Caco-2 (cell line): ENCODE measurements around the gene RUNX1. TPM values are rescaled to one million over a fixed set of nuclear protein-coding genes. Genes with fewer than 3 reads are reported as not detected.

Experiments used
- BruUV-seq: library from RNA; stranded (reverse); fragments of 400-500 nt; replicated peaks from 2 replicates; lab custom pipeline; 2021; lab: Mats Ljungman, UMichigan
- CTCF ChIA-PET: fragments of 300-600 bp; sonication (Branson Sonifier 250); formaldehyde crosslinking; loops from one replicate; lab custom pipeline; 2022; ENCODE audit warnings: antibody characterized with exemption; lab: Charles Lee
- POLR2A ChIA-PET: fragments of 300-600 bp; sonication (Branson Sonifier 250); formaldehyde crosslinking; loops from one replicate; lab custom pipeline; 2022; ENCODE audit warnings: antibody characterized with exemption; lab: Charles Lee
- DNase-seq, 2 experiments: peaks; one replicate each; pipeline versions ENCODE4 v3.0.0 to v3.0.0-alpha.2; 2020 to 2022
- H3K27me3 ChIP-seq: replicated peaks from 2 replicates; pipeline ENCODE4 v1.6.0; 2011; ENCODE audit warnings: low read length; ENCODE audit not compliant: control insufficient read depth, insufficient read depth
- H3K36me3 ChIP-seq: 2 replicates; pipeline ENCODE4 v1.5.1; 2011; ENCODE audit warnings: low read length; ENCODE audit not compliant: control insufficient read depth, insufficient read depth
- H3K4me1 ChIP-seq: fragments of 250-450 bp; sonication (Bioruptor Pico); 2 replicates; pipeline ENCODE4 v1.5.1; 2020; ENCODE audit warnings: mild to moderate bottlenecking
- H3K4me3 ChIP-seq: 2 replicates; pipeline ENCODE4 v1.5.1; 2011; ENCODE audit warnings: low read depth, mild to moderate bottlenecking, control low read depth, low read length
- H3K9me3 ChIP-seq: fragments of 250-450 bp; sonication (Bioruptor Pico); 2 replicates; pipeline ENCODE4 v1.5.1; 2020; ENCODE audit warnings: mild to moderate bottlenecking, moderate library complexity
- H3K27ac Mint-ChIP-seq: one replicate; pipeline ENCODE4 v1.8.0; 2022; ENCODE audit warnings: mixed read lengths; ENCODE audit not compliant: unreplicated experiment
- H3K27me3 Mint-ChIP-seq: one replicate; pipeline ENCODE4 v1.8.0; 2022; ENCODE audit warnings: mixed read lengths; ENCODE audit not compliant: insufficient read depth, unreplicated experiment
- H3K36me3 Mint-ChIP-seq: one replicate; pipeline ENCODE4 v1.8.0; 2022; ENCODE audit warnings: mild to moderate bottlenecking, mixed read lengths; ENCODE audit not compliant: insufficient read depth, unreplicated experiment
- H3K4me1 Mint-ChIP-seq: one replicate; pipeline ENCODE4 v1.8.0; 2022; ENCODE audit warnings: low read depth, mixed read lengths; ENCODE audit not compliant: unreplicated experiment
- H3K4me3 Mint-ChIP-seq: one replicate; pipeline ENCODE4 v1.8.0; 2022; ENCODE audit warnings: mild to moderate bottlenecking, moderate library complexity, mixed read lengths; ENCODE audit not compliant: unreplicated experiment
- H3K9me3 Mint-ChIP-seq: one replicate; pipeline ENCODE4 v1.8.0; 2022; ENCODE audit warnings: mixed read lengths; ENCODE audit not compliant: unreplicated experiment
- CTCF ChIP-seq, 2 experiments: fragments of 200-600 bp in 1 of 2; IDR thresholded peaks; 1 replicate in 1 of 2; 2 replicates in 1 of 2; pipeline versions ENCODE4 v1.5.1 to v1.8.0; 2011 to 2022; ENCODE audit warnings: antibody characterized with exemption in 1 of 2, control low read depth in 1 of 2, inconsistent platforms in 1 of 2, low read depth in 1 of 2, low read length in 1 of 2, mild to moderate bottlenecking in 1 of 2, moderate library complexity in 1 of 2; ENCODE audit not compliant: insufficient read depth in 1 of 2, severe bottlenecking in 1 of 2, unreplicated experiment in 1 of 2
- intact Hi-C: fragments of 100-400 bp; cut with micrococcal nuclease; formaldehyde crosslinking; loops from one replicate; pipeline ENCODE4 v1.10.0; 2022; ENCODE audit not compliant: unreplicated experiment
- total RNA-seq: library from RNA; stranded (reverse); gene quantifications from 2 replicates; pipeline ENCODE4 v1.2.3, GENCODE V29; 2022

Gene RUNX1
- total RNA-seq, 1 experiment from 2014 or later: 11.7 TPM

- H3K4me1 Mint-ChIP-seq: peaks cover 8% of the 10 kb centered on the region
- no peak overlapping the region for H3K4me3 ChIP-seq
- no peak overlapping the region for H3K27ac Mint-ChIP-seq
- H3K36me3 Mint-ChIP-seq: no peaks in the 10 kb centered on the region
- TF ChIP-seq CTCF (IDR thresholded peaks at IDR 0.05; ENCODE audit: insufficient read depth in 1 of 2, low read depth in 1 of 2, low read length in 1 of 2, severe bottlenecking in 1 of 2, unreplicated experiment in 1 of 2): no peak
- ChIA-PET CTCF (no interaction called here), POLR2A (no interaction called here)
- DNase-seq: no peak
- H3K4me3 Mint-ChIP-seq: no peak overlapping the region
- no peaks in the 10 kb centered on the region for H3K27me3 ChIP-seq
- H3K27me3 Mint-ChIP-seq: no peaks in the 10 kb centered on the region
- no peaks in the 10 kb centered on the region for H3K36me3 ChIP-seq
- H3K9me3 ChIP-seq: no peaks in the 10 kb centered on the region
- H3K9me3 Mint-ChIP-seq: peaks cover 17% of the 10 kb centered on the region
- intact Hi-C loops: no loop called here
- H3K4me1 ChIP-seq: 0 out of 2 replicates have a peak, but pooled peaks cover 5% of the 10 kb centered on the region
- no TSS peak for BruUV-seq
Measured at GRCh38 chr21:35084869-35085268, 35.8 kb upstream of the RUNX1 start.

- POLR2A ChIA-PET: no interaction called here
- H3K9me3 Mint-ChIP-seq: peaks cover 17% of the 10 kb centered on the region
- no peak for TF ChIP-seq CTCF (IDR thresholded peaks at IDR 0.05; ENCODE audit: insufficient read depth in 1 of 2, low read depth in 1 of 2, low read length in 1 of 2, severe bottlenecking in 1 of 2, unreplicated experiment in 1 of 2)
Measured at GRCh38 chr21:35083246-35083645, 34.1 kb upstream of the RUNX1 start.

GRCh38 chr21:35081861-35082260, 32.8 kb upstream of the RUNX1 start:
- Mint-ChIP-seq H3K36me3 (no peaks in the 10 kb centered on the region), H3K9me3 (peaks cover 17% of the 10 kb centered on the region), H3K4me1 (no peaks in the 10 kb centered on the region), H3K4me3 (no peak overlapping the region), H3K27ac (no peak overlapping the region), H3K27me3 (no peaks in the 10 kb centered on the region)
- no peaks in the 10 kb centered on the region for H3K27me3 ChIP-seq
- no peak for DNase-seq
- POLR2A ChIA-PET: no interaction called here
- TF ChIP-seq CTCF (IDR thresholded peaks at IDR 0.05; ENCODE audit: insufficient read depth in 1 of 2, low read depth in 1 of 2, low read length in 1 of 2, severe bottlenecking in 1 of 2, unreplicated experiment in 1 of 2): no peak
- H3K4me1 ChIP-seq: 0 out of 2 replicates have a peak, but pooled peaks cover 5% of the 10 kb centered on the region
- no peak overlapping the region for H3K4me3 ChIP-seq
- intact Hi-C loops: no loop called here
- H3K9me3 ChIP-seq: no peaks in the 10 kb centered on the region
- no peaks in the 10 kb centered on the region for H3K36me3 ChIP-seq
- no TSS peak for BruUV-seq
- CTCF ChIA-PET: no interaction called here

More at GRCh38 chr21:35083246-35083645, 34.1 kb upstream of the RUNX1 start:
- Mint-ChIP-seq H3K27me3 (no peaks in the 10 kb centered on the region), H3K36me3 (no peaks in the 10 kb centered on the region), H3K4me1 (peaks cover 8% of the 10 kb centered on the region), H3K4me3 (no peak overlapping the region), H3K27ac (no peak overlapping the region)
- intact Hi-C loops: no loop called here
- CTCF ChIA-PET: no interaction called here
- H3K9me3 ChIP-seq: no peaks in the 10 kb centered on the region
- H3K4me1 ChIP-seq: 0 out of 2 replicates have a peak, but pooled peaks cover 5% of the 10 kb centered on the region
- no peaks in the 10 kb centered on the region for H3K27me3 ChIP-seq
- BruUV-seq: no TSS peak
- no peak overlapping the region for H3K4me3 ChIP-seq
- H3K36me3 ChIP-seq: no peaks in the 10 kb centered on the region
- DNase-seq: no peak
